NAMALWA (cell line): ENCODE data around the gene TMEM245.

Experiments used
- DNase-seq: peaks from one replicate; pipeline ENCODE4 v3.0.0-alpha.2; 2015; ENCODE audit warnings: low spot score

TMEM245 gene

DNA sequence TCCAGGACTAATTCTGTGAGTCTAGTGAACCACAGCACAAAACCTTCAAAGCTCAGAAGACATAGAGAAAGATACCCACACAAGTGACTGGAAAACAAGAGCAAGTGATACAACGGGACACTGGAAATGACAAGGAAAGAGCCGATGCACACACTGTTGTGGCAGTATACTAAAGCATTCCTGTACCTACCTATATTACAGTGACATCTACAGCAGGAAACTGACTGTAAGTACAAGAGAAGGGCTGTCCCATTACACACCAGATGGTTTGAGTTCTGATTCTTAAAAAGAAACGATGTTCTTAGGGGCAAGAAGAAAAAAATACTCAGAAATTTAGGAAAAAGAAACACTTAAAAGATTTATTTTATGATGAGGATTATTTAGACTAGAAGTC lies 18.5 kb downstream of the TMEM245 start:
- DNase-seq, result no peak

DNA sequence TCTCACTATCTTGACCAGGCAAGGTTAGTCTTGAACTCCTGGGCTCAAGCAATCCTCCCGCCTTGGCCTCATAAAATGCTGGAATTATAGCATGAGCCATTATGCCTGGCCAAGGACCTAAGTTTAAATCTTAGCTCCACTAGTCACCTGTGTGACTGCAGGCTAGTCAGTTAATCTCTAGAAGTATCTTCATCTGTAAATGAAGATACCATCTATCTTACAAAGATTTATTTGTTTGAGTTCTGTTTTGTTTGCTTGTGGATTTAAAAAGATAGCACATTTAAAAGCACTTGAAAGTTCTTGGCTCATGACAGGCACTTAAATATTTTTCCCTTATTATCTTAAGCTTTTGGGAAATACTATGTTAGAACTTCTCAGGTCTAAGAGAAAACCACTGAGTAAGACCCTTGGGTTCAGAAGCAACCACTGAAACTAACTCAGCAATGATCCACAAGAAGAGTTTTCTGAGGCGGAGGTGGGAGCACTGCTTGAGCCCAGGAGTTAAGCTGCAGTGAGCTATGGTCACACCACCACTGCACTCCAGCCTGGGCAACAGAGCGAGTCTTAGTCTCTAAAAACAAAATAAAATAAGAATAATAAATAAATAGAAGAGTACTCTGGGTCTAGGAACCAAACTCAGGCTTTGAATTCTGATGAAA lies 19.1 kb downstream of the TMEM245 start:
- DNase-seq, result no peak

DNA sequence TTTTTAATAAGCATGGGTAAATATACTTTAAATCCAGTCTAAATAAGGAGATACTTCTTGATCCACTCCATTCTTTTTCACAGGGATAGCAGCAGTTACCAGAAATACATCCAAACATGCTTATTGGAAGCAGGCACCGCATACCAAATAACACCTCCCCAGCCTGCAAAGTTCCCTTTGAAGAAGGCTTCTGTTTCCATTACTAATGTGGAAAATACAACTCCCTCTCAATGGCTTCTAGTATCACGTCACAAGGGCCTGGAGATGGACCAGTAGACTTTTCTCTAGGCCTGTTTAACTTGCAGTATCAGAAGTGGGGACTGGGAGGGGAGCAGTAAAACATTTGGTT lies 20.8 kb downstream of the TMEM245 start:
- no peak for DNase-seq

DNA sequence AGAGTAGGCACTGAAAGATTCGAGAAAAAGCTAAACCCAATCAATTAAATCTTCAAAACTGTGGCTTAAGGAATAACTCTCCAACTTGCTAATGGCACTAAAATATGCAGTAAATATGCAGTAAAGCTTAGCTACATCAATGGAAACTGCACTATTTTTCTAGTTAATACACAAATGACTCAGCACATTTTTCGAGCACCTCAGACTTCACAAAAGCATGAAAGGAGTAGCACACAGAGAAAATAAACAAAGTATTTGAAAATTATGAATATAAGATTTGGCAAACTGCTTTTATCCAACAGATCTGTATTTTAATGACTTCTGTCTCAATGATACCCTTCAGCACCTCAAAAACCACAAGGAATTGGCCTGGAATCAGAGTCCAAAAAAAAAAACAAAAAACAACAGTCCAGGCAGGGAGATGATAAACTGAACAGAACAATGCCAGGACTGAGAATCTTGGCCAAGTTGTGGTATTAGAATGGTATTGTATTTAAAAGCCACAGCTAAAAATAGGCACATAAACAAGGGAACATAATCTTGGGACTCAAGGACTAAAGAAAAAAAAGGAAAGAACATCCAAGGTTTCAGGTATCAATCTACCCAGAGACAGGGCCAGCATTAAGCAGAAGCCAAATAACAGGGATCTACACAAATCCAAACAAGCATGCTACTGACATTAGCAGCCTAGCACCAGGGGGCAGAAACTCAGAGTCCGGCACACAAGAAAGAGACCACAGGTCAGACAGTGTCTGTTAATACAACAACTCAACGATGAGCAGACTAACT lies 21.4 kb downstream of the TMEM245 start:
- no peak for DNase-seq

DNA sequence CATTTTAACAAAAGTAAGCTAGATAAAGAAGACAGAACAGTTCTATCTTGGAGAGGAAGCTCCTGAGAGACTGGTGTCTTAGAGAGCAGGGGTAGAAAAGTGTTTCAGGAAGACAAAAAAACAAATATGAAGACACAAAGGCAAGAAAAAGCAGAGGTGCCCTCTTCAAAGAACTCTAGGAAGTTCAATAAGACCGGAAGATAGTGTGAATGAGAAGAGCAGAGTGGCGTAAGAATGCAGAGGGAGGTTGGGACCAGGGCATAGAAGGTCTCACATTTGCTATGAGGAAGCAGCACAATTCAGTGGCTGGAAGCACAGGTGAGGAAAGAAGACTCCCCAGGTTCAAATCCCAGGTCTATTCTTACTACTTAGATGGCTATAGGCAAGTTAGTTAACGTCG lies 22.6 kb downstream of the TMEM245 start:
- no peak for DNase-seq

DNA sequence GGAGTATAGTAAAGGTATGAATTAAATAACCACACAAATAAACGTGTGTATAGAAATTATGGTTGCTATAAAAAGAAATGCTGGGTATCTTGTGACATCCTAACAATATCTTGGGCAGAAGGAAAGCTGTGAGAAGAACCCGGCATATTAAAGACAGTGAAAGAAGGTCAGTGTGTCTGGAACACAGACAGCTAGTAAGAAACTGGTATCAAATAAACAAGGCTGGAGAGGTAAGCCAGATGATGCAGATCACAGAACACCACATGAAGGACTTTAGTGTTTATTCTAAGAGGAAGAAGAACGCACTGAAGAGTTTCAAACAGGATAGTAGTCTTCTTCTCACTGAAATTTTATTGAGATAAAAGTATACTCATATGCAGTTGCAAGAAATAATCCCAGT lies 24.4 kb downstream of the TMEM245 start:
- no peak for DNase-seq

DNA sequence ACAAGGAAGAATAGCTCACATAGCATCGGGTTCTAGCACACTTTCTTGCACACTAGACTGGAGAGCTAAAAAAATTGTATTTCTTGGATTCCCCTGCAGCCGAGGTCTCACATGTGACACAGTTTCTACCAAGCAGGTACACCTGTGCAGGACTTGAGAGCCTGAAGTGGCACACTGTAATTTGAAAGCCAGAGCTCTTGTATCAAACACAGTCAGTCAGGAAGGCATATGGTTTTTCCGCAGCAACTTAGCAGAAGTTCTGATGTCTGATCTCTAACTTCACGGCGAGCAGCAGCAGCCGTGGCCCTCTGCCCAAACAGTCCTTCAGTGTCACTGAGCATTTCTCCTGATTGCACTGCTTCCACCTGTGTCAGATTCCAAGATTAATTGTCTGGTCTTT lies 25.5 kb downstream of the TMEM245 start:
- DNase-seq, result no peak

DNA sequence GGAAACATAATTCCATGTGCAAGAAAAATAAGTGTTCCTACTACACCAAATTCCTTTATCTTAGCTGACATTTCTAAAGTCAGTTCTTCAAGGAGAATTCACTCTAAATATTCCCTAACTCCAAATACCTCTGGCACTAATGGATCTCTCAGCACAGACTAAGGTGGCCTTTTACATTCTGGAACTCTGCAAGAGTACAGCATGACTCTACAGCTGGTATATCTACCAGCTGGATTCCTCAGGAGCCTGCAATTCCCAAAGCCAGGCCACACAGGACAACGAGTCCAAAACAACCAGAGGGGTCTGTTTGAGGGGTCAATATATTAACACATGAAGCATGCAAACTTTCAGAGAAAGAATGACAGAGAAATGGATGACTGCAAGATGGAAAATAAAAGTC lies 27.2 kb downstream of the TMEM245 start:
- no peak for DNase-seq

DNA sequence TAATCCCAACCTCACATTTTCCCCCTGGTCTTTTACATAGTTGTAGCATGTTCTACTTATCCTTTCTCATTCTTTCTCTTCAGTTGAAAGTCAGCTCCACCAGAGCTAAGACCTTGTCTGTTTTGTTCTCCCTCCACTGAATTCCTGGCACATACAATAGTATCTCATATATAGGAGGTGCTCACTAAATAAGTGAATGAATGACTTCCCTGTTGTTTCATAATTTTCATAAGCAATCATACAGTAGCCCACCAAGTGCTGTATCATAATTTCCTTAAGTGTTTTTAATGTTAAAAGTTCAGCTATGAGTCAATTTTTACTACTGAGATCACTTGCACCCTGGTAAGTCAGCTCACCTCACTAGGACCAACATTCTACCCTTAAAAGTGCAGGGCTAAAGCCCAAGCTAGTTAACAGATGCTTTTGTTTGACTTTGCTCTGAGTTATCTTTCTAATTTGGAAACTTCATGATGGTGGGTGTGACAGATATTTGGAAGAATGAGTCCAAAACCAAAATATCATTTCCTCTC lies 27.6 kb downstream of the TMEM245 start:
- DNase-seq, result no peak

DNA sequence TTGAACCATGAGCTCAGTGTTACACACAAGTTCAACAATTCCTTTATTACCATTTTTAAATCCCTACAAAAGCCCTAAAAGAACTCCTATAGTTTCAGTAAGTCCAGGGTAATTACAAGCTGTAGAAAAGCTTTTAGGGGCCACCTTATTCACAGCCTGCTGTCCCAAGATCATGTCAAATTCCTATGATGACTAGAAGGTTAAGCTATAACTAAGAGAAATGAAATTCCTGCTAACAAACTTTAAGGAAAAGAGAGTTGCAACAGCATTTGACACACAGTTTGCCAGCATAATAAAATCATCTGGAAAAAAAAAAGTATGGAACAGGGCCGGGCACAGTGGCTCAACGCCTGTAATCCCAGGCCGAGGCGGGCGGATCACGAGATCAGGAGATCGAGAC lies 31.5 kb downstream of the TMEM245 start:
- DNase-seq, result no peak

DNA sequence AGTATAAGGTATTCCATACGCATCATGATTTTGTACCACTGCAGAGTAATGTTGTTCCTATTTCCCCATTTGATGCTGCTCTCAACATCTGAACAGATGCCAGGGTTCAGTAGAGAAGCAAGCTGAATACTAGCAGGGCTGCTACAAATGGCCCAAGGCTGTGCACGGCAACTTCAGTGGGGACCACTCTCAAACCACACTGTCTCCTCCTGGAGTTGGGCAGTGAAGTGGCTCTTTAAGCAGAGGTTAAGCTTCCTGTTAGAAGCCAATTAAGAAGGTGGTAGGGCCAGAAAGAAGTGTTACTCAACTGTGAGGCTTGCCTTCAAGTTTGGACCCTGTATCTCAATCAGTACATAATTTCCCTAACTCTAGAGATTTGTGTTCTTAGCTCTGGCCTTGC lies 32.0 kb downstream of the TMEM245 start:
- no peak for DNase-seq

DNA sequence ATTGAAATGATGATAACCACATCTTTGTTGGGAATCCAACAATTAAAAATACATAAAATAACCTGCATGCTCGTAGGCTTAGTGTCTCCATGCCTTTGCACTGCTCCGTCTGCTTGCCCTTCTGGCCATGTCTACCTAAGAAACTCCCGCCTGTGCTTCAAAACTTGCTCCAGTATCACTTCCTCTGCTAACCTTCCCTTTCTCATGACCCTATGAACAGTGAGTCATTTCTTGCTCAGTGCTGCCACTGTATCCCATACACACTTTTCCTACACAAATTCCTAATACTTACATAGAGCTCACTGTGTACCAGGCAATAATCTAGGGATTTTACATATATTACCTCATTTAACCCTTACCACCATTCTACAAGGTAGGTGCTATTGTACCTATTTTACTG lies 33.5 kb downstream of the TMEM245 start:
- no peak for DNase-seq

DNA sequence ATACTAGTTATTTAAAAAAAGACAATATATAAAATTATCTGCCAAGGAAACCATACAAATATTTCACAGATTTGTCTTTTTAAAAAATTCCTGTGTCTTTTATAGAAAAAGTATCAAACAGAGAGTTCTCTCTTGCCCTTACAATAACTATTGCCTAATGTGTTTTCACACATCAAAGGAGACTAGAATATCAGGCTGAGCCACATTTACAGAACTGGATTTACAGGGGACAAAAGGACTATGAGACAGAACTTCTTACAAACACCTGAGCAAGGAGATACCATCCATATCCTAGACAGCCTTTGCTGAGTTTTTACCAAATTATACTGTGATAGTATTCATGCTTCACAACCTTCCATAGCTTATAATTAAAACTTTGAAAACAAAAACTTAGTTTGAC lies 34.2 kb downstream of the TMEM245 start:
- DNase-seq, result no peak

DNA sequence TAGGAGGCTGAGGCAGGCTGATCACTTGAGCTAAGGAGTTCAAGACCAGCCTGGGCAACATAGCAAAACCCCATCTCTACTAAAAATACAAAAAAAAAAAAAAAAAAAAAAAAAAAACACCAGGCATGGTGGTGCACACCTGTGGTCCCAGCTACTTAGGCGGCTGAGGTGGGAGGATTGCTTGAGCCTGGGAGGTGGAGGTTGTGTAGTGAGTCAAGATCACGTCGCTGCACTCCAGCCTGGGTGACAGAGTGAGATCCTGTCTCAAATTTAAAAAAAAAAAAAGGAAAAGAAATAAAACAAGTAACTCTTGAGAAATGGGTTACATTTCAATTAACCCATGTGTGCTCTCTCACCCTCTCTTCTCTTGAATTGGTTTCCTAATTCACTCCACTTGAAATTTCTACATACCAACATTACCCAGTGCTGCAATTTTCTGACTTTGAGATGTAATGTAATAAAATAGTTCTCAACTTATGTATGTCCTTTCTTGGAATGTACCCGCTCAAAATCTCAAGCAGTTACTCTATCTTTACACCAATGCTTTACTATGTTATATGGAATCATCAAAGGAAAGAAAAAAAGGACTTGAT lies 35.8 kb downstream of the TMEM245 start:
- no peak for DNase-seq

DNA sequence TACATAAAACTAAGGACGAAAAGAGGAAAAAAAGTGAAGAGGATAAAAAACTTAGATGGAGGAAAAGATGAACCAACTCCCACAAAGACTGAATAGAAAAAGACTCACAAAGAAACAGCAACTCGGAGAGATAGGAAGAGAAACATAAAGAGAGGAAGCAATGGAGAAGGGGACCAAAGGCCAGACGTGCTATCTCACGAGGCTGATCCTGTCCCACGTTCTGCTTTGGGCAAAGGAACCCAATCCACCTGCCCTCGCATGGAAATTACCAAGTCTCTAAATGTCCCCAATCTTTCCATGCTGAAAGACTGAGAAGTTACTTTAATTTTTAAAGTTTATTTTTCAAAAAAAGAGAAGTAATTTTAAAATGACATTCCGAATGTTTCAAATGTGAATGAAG lies 36.6 kb downstream of the TMEM245 start:
- no peak for DNase-seq

DNA sequence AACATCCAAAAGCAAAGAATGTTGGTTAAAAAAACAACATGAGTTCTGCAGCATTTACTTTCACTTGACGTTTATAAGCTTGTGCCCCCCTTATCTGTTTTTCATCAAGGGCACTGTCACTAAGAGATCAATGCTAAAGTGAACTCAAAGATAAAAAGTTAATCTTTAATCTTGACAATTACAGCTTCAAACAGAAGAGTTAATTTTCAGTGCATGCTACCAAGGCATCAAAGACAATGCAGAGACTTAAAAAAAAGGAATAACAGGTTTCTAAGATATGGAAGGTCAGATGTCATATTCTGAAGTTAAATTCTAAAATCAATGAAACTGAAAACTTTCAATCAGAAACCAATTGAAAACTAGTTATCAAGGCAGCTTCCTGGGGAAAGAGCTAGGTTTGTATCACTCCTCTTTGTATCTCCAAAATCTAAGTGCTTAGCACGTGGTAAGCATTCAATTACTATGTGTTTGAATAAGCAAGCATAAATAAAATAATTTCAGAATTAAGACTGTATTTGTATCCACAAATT lies 37.6 kb downstream of the TMEM245 start:
- no peak for DNase-seq

DNA sequence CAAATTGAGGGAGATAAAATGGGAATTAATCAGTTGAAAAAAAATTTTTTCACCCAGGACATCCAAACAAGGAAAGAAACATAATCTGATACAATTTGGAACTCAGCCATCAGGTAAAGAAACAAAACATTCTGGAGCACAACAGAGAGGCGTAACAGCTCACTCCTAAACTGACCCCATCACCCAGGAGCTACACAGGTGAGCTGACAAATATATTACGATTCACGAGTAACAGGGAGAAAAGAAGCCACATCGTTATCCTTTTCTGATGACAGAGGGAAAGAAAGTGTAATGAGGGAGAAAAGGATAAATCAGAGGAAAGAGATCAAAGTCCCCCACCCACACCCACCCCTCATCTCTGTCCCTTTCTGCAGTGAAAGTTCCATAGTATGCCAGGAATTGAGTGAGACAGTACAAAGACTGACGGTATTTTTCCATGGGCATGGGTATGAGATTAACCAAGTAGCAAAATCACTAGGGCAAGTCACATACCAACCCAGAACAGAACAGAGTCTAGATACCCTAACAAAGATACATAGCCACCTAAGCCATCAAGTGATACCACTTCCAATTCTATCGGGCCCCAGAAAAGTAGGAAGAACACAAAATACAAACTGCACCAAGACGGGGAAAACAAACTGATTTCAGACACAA lies 45.4 kb downstream of the TMEM245 start:
- DNase-seq, result no peak

DNA sequence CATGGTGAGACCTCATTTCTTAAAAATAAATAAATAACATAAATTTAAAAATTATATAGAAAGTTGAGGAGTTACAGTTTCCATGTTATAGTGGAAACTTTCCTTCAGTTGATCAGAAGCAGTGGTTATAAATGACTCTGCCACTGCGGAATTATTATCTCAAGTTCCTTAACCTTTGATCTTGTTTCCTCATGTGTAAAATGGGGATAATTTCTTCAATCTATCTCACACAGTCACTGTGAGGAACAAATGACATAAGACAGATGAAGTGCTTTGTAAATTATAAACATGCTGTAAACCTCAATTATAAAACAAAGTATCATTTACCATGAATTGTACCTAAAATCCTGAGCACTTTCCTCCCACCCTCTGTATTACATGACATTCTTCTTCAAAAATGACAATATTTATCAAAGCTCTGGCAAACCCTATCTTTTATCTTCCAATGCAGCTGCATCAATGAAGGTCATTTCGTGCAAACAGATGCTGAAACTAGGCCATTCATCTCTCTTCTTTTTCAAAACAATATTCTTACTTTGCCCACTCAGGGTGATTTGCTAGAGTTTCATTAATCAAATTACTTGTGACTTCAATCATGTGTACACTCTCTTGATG lies 46.8 kb downstream of the TMEM245 start:
- DNase-seq, result no peak

DNA sequence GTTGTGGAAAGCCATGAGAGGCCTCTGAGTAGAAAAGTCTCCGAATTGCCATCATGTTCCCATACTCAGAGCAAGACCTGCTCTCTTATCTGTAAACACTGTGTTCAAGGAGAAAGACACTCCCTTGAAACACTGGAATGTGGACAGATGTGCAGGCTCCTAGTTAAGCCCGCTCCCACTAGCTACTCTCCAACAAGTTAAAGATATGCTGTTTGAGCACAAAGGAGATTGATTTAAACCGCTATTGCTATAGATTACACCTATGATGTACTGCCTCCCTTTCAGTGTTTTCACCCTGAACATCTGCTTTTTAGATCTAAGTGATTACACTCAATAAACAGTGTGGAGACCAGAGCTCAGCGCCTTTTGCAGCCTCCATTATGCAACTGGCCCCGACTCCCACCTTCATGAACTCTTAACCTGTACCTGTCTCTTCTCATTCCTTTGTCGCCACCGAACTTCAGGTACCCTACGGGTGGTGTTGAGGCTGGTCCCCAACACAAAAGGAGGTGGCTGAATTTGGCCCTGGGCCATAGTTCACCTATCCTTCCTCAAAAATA lies 47.5 kb downstream of the TMEM245 start:
- DNase-seq, result no peak

DNA sequence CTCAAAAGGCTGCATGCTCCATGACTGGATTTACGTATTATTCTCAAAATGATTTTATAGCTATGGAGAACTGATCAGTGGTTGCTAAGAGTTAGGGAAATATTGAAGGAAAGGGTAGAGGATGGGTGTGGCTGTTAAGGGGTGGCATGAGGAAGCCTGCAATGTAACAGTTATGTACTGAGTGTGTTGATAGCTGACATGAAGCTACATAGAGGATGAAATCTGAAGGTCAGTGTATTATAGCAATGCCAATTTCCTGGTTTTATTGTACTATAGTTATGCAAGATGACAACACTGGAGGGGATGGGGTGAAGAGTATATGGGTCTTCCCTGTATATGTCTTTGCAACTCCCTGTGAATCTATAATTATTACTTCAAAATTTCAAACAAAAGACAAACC lies 51.0 kb downstream of the TMEM245 start:
- no peak for DNase-seq

DNA sequence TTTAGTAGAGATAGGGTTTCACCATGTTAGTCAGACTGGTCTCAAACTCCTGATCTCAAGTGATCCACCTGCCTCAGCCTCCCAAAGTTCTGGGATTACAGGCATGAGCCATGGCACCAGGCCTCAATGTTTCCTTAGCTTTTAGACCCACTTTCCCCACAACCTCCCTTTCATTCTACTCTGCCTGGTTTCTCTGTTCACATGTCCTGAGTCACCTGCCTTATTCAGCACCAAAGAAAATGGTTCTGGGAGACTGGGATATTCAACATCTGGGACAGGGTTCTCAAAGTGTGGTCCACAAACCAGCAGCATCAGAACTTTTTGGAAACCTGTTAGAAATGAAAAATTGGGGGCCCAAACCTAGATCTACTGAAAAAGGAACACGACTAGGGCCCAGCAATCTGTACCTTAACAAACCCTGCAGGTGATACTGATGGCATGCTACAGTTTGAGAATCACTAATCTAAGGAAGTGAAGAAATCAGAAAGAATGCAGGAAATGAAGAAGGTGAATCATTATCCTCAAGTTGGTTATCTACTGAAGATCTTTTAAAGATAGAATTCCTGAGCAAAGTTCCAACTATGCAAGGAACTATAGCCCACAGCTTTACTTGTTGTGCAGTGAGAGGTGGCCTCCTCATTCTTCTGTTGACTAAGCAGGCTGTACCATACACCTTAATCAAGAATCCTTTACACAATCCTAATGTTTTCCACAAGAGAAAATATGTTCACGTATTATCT lies 54.6 kb downstream of the TMEM245 start:
- no peak for DNase-seq
